Measurements from ENCODE around the gene PHLDA3. TPM values are rescaled to one million over a fixed set of nuclear protein-coding genes. Genes with fewer than 3 reads are reported as not detected.
A peak's percentile ranks its signal among the peaks of the same experiment; 100 is the strongest.

PHLDA3 gene
- total and polyA plus RNA-seq, 10 donors = 3.6 to 17.4 (median 6.8) TPM

DNA sequence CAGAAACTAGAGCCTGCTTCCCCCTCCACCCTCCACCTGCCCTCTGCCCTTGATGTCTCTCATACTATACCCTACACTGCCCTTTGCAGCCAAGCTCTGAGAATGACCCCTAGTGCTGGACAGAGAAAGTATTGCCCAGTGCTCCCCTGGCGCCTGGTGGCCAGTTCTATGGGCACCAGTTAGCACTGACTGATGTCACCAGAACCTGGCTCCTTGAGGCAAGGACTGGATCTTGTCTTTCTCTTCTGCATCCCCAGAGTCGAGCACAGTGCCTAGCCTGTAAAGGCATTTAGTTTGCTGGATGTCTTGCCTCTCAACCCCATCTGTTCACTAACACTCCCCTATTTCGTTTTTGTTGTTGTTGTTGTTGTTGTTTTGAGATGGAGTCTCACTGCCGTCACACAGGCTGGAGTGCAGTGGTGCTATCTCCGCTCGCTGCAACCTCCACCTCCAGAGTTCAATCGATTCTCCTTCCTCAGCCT is 5.9 kb downstream of the PHLDA3 start:
- Histone ChIP-seq H3K4me3 (no peak overlapping the region), H3K27me3 (replicated peaks in 1 of 7) (peaks cover 0 to 6% (median 1%) of the 10 kb centered on the region in 7 donors), H3K27ac (peak overlapping the region in 1 of 8 donors; percentile 17), H3K36me3 (peaks cover 0 to 14% (median 0%) of the 10 kb centered on the region in 6 donors), H3K9me3 (no peaks in the 10 kb centered on the region), H3K4me1 (peaks cover 0 to 12% (median under 1%) of the 10 kb centered on the region in 6 donors)
- intact Hi-C loops (cut with DNase I; ENCODE audit: low total_unique reads) = no loop called here
- WGBS, 5 donors = 79 to 91% (median 81%) methylated on average over 7 of the region's 7 CpGs
- DNase-seq = no peak
- TF ChIP-seq POLR2AphosphoS5 (IDR thresholded peaks at IDR 0.05) = no peak
- TF ChIP-seq, protein P1, sequence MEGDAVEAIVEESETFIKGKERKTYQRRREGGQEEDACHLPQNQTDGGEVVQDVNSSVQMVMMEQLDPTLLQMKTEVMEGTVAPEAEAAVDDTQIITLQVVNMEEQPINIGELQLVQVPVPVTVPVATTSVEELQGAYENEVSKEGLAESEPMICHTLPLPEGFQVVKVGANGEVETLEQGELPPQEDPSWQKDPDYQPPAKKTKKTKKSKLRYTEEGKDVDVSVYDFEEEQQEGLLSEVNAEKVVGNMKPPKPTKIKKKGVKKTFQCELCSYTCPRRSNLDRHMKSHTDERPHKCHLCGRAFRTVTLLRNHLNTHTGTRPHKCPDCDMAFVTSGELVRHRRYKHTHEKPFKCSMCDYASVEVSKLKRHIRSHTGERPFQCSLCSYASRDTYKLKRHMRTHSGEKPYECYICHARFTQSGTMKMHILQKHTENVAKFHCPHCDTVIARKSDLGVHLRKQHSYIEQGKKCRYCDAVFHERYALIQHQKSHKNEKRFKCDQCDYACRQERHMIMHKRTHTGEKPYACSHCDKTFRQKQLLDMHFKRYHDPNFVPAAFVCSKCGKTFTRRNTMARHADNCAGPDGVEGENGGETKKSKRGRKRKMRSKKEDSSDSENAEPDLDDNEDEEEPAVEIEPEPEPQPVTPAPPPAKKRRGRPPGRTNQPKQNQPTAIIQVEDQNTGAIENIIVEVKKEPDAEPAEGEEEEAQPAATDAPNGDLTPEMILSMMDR (IDR thresholded peaks at IDR 0.05 in 8 of 11, conservative IDR thresholded peaks at IDR 0.05 in 3 of 11) = no peak
- TF ChIP-seq POLR2A (IDR thresholded peaks at IDR 0.05) = no peak

DNA sequence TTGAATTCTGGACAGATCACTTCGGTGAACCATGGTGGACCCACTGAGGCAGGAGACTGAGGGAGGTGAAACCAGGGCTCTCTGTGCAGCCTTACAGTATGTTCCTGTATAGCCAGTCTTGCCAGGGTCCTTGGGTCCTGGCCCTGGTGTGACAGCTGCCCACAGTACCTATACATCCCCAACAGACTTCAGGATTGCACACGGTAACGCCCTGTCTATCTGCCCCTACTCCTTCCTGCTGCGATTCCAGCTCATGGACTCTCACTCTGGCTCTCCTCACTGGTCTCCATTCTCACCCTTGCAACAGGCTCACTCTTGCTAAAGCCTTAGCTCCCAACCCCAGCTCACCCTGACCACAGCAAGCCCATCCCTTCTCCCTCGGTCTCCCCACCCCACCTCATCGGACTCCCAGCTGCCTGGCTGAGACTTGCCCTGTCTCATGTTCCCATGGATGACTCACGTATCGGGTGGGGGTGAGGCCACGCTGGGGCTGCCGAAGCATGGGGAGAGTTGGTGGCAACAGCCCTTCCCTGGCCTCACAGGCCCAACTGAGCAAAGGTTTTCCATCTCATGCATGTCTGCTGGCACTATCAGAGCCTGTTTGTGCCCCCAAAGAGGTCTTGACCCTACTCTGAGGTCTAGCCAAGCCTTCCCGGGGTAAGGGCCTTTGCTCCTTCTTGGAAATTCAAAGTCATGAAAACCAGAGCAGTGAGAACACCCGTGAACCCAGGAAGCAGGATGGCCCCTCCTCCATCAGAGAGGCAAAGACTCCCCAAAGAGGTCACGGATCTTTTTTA is 7.1 kb downstream of the PHLDA3 start:
- H3K36me3 ChIP-seq = peaks cover 0 to 14% (median 0%) of the 10 kb centered on the region in 6 donors
- no peak overlapping the region for H3K4me3 ChIP-seq
- TF ChIP-seq POLR2AphosphoS5 (IDR thresholded peaks at IDR 0.05) = peak in 2 of 3 donors; percentile 19 to 48
- TF ChIP-seq POLR2A (IDR thresholded peaks at IDR 0.05) = no peak
- TF ChIP-seq, protein P1 (IDR thresholded peaks at IDR 0.05 in 8 of 11, conservative IDR thresholded peaks at IDR 0.05 in 3 of 11) = no peak
- WGBS, 5 donors = 79 to 86% (median 84%) methylated on average over 12 to 13 of the region's 13 CpGs
- no peaks in the 10 kb centered on the region for H3K27me3 ChIP-seq (replicated peaks in 1 of 7)
- intact Hi-C loops (cut with DNase I; ENCODE audit: low total_unique reads) = no loop called here
- H3K27ac ChIP-seq = peak overlapping the region in 4 of 8 donors; percentile 8 to 17 (median 16)
- DNase-seq = peak; percentile 64
- no peaks in the 10 kb centered on the region for H3K9me3 ChIP-seq
- H3K4me1 ChIP-seq = peaks cover 0 to 6% (median 0%) of the 10 kb centered on the region in 6 donors

DNA sequence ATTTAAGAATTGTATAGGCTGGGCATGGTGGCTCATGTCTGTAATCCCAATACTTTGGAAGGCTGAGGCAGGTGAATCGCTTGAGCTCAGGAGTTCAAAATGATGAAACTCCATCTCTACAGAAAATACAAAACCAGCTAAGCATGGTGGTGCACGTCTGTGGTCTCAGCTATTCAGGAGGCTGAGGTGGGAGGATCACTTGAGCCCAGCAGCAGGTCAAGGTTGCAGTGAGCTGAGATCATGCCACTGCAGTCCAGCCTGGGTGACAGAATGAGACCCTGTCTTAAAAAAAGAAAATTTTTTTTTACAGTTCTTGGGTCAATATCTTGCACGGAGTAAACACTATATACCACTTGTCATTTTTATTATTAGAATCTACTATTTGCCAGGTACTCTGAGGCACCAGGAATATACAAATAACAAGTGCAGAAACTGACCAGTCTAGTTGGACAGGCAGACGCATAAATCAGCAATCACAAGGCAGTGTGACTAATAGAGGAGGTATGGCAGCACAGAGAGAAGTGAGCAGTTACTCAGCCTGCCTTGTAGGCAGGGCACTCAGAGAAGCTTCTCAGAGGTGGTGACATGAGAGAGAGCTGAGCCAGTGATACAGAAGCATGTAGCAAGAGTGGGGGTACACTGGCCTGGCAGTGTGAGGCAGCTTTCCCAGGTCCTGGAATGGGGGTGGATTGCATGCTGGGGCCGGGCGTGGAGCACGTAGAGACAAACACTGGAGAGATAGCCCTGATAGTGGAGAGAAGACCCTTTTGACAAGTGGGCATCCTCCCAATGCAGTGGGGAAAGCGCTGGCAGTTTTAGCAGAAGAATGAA is 8.0 kb downstream of the PHLDA3 start:
- peaks cover 0 to 14% (median 0%) of the 10 kb centered on the region in 6 donors for H3K36me3 ChIP-seq
- no peak overlapping the region for H3K4me3 ChIP-seq
- no peak for TF ChIP-seq POLR2A (IDR thresholded peaks at IDR 0.05)
- no peak for TF ChIP-seq POLR2AphosphoS5 (IDR thresholded peaks at IDR 0.05)
- TF ChIP-seq, protein P1 (IDR thresholded peaks at IDR 0.05 in 8 of 11, conservative IDR thresholded peaks at IDR 0.05 in 3 of 11) = no peak
- H3K27ac ChIP-seq = peak overlapping the region in 2 of 8 donors; percentile 17
- H3K27me3 ChIP-seq (replicated peaks in 1 of 7) = no peaks in the 10 kb centered on the region
- H3K4me1 ChIP-seq = peaks cover 0 to 10% (median 2%) of the 10 kb centered on the region in 6 donors
- peak; percentile 8 for DNase-seq
- H3K9me3 ChIP-seq = no peaks in the 10 kb centered on the region
- 82 to 94% (median 89%) methylated on average over 8 of the region's 8 CpGs for WGBS, 5 donors
- intact Hi-C loops (cut with DNase I; ENCODE audit: low total_unique reads) = no loop called here
